Ectodermal cell (in vitro differentiated cells): ENCODE results near the gene RGS7BP.
"Not testable (repeated sequence)": the region's sequence is repeated elsewhere in the genome, so short reads cannot be mapped to it uniquely, and the experiment has no call there.

Experiments used
- H3K27ac ChIP-seq: 2 replicates; pipeline ENCODE4 v1.7.0; 2013; ENCODE audit warnings: mild to moderate bottlenecking, low read depth, low read length; ENCODE audit not compliant: insufficient read depth, poor library complexity, severe bottlenecking
- H3K27me3 ChIP-seq: 2 replicates; pipeline ENCODE4 v1.7.0; 2013; ENCODE audit warnings: mild to moderate bottlenecking, low read length; ENCODE audit not compliant: insufficient read depth, control insufficient read depth, poor library complexity, severe bottlenecking
- H3K36me3 ChIP-seq: one replicate; pipeline ENCODE4 v1.7.0; 2013; ENCODE audit warnings: low read length; ENCODE audit not compliant: control insufficient read depth, insufficient read depth
- H3K4me1 ChIP-seq: one replicate; pipeline ENCODE4 v1.7.0; 2013; ENCODE audit warnings: low read length; ENCODE audit not compliant: control insufficient read depth, insufficient read depth
- H3K4me3 ChIP-seq: 2 replicates; pipeline ENCODE4 v1.7.0; 2013; ENCODE audit warnings: low read depth, low read length, control low read depth; ENCODE audit not compliant: insufficient read depth
- H3K9me3 ChIP-seq: 2 replicates; pipeline ENCODE4 v1.7.0; 2013; ENCODE audit warnings: mild to moderate bottlenecking, low read length, moderate library complexity; ENCODE audit not compliant: control insufficient read depth
- WGBS, 2 experiments: methylation state at CpG; one replicate each; pipeline ENCODE4 v1.1.7; 2013; ENCODE audit warnings: missing lambda C conversion rate in 2 of 2; 5-methylcytosine and 5-hydroxymethylcytosine counted together

The RGS7BP gene

DNA sequence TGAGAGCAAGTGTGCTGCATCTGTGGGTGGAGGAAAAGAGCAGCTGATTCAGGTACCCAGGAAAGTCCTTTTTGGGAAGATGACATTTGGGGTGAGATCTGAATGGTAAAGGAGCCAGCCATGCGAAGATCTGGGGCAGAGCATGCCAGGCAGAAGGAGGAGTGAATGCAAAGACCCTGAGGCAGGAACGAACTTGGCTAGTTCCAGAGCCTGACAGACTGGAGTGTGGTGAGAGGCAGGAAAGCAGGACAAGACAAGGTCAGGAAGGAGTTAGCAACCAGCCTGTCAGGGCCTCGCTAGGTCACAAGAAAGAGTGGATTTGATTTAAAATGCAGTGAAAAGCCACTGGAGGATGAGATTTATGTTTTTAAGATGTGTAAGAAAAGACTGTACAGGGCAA is 28.2 kb downstream of the RGS7BP start:
- Histone ChIP-seq H3K4me3 (no peak overlapping the region), H3K4me1 (no peaks in the 10 kb centered on the region), H3K36me3 (no peaks in the 10 kb centered on the region), H3K9me3 (no peaks in the 10 kb centered on the region), H3K27ac (no peak overlapping the region), H3K27me3 (no peaks in the 10 kb centered on the region)
- WGBS, 2 experiments = 92% methylated on average over 3 of the region's 3 CpGs

DNA sequence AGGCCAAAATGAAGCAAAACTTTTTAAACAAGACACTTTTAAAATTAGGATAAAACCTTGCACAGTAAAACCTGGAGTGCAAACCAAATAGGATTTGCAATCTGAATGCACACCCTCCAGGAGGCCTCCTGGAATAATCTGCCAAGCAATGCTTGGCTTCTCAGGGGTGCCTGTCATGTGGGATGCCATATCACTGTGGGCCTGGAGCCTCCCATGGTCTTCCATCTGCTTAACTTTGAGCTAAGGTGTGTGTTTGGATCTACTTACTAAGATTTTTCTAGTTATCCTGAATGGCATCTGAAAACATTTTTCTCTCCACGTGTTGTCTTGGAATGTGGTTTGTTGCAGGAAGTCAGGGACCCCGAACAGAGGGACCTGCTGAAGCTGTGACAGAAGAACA is 52.1 kb downstream of the RGS7BP start:
- Histone ChIP-seq H3K9me3 (no peaks in the 10 kb centered on the region), H3K4me1 (no peaks in the 10 kb centered on the region), H3K27ac (no peak overlapping the region), H3K4me3 (no peak overlapping the region), H3K36me3 (no peaks in the 10 kb centered on the region), H3K27me3 (no peaks in the 10 kb centered on the region)
- WGBS, 2 experiments = 88 to 92% methylated on average over 1 to 2 of the region's 2 CpGs

DNA sequence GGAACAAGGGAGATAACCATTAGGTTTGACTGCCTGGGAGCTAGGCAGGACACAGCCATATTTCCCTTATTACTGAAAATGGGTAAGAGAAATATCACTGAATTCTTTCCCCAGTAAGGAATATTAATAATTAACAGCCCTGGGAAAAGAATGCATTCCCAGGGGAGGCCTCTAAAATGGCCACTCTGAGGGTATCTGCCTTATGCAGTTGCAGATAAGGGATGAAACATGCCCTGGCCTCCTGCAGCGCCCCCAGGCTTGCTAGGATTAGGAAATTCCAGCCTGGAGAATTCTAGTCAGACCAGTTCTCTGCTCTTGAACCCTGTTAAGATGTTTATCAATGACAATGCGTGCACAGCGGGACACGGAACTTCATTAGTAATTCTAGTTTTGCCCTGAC is 52.8 kb downstream of the RGS7BP start:
- not testable (repeated sequence) for H3K4me3 ChIP-seq, H3K4me1 ChIP-seq, H3K27ac ChIP-seq, H3K27me3 ChIP-seq, H3K36me3 ChIP-seq, H3K9me3 ChIP-seq
- 89 to 93% methylated on average over 4 of the region's 4 CpGs for WGBS, 2 experiments

DNA sequence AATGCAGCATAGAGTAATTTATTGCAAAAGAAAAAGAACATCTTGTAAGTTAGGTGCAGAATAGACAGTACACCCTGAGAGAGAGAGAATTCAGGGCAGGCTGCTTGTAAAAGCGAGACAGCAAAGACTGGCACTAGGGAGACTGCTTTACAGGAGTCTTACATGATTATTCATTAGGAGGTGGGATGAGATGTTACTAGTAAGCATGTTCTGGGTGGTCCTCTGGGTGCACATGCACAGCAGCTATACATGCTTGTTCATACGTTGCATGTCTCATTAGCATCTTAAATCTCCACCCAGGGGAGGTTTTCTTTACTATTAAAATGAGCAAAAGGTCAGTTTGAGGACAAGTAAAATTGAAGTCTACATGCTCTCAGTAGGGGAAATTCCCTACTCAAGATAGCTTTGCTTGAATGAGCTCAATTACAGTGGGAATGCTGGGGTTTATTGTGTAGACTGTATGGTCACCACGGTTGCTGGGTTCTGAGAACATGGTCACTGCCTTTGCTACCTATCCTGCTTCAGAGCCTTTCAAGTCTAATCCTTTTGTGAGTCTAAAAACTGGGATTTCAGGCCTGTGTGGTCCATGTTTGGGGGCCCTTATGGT is 60.6 kb downstream of the RGS7BP start:
- H3K27me3 ChIP-seq = no peaks in the 10 kb centered on the region
- H3K36me3 ChIP-seq = no peaks in the 10 kb centered on the region
- H3K27ac ChIP-seq = no peak overlapping the region
- 68 to 74% methylated on average over 3 of the region's 3 CpGs for WGBS, 2 experiments
- no peaks in the 10 kb centered on the region for H3K9me3 ChIP-seq
- no peaks in the 10 kb centered on the region for H3K4me1 ChIP-seq
- no peak overlapping the region for H3K4me3 ChIP-seq

DNA sequence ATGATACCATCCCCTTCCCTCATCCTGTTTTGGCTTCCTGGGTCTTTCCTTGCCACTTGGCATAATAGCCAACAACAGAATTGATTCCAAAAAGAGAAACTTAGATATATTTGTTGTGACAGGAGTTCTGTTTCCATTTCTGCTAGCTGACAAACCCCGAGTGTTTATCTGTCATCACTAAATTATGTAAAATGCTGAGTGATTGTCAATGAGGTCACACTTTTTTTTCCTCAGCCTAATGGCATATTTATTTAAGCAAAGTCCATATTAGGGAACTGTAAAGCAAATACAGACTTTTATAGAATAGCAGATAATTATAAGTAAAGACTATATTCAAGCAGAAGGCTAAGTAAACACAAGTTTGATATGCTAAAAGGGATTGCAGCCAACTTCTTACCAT is 64.0 kb downstream of the RGS7BP start:
- Histone ChIP-seq H3K36me3 (no peaks in the 10 kb centered on the region), H3K9me3 (no peaks in the 10 kb centered on the region), H3K27ac (no peak overlapping the region), H3K27me3 (no peaks in the 10 kb centered on the region), H3K4me3 (no peak overlapping the region), H3K4me1 (no peaks in the 10 kb centered on the region)
- 75% methylated on average over 1 of the region's 1 CpG; no CpG with 5 or more reads in 1 of the 2 experiments for WGBS, 2 experiments

DNA sequence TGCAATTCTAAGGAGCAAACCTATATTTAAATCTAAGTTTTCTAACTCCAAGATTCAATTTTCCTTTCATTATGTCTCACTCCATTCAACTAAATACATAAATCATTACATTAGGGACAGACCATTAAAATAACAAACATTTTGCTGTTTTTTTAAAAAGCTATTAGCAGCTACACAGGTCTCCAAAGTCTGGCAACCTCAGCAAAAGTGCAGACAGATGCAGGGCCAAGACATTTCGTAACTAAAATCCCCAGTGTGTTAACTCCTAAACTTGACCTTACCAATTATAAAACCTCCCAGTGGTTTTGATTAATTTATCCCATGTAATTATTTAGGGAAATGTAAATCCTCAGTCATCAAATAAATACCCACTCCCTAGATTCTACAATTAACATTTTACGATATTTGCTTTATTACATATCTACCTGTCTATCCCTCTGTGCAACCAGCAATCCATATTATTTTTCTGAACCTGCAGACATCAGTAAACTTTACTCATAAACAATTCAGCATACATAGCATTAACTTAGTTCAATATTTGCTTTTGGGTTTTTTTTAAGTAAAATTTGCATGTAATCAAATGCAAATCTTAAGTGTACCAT is 64.7 kb downstream of the RGS7BP start:
- Histone ChIP-seq H3K4me3 (no peak overlapping the region), H3K27me3 (no peaks in the 10 kb centered on the region), H3K9me3 (no peaks in the 10 kb centered on the region), H3K4me1 (no peaks in the 10 kb centered on the region), H3K27ac (no peak overlapping the region), H3K36me3 (no peaks in the 10 kb centered on the region)
- 91 to 93% methylated on average over 2 of the region's 2 CpGs for WGBS, 2 experiments

GRCh38 chr5:64575561-64575960 is 69.7 kb downstream of the RGS7BP start:
- Histone ChIP-seq H3K27me3 (no peaks in the 10 kb centered on the region), H3K27ac (no peak overlapping the region), H3K4me1 (no peaks in the 10 kb centered on the region), H3K9me3 (no peaks in the 10 kb centered on the region), H3K4me3 (no peak overlapping the region), H3K36me3 (no peaks in the 10 kb centered on the region)
- WGBS, 2 experiments = 93 to 94% methylated on average over 5 of the region's 5 CpGs

- Histone ChIP-seq H3K27me3 (no peaks in the 10 kb centered on the region), H3K4me3 (no peak overlapping the region), H3K9me3 (no peaks in the 10 kb centered on the region), H3K36me3 (no peaks in the 10 kb centered on the region), H3K4me1 (no peaks in the 10 kb centered on the region), H3K27ac (no peak overlapping the region)
- WGBS, 2 experiments = 92 to 96% methylated on average over 2 of the region's 2 CpGs
Observed at GRCh38 chr5:64576250-64576649, 70.4 kb downstream of the RGS7BP start.

- 93% methylated on average over 3 to 4 of the region's 4 CpGs for WGBS, 2 experiments
- no peaks in the 10 kb centered on the region for H3K4me1 ChIP-seq
- H3K9me3 ChIP-seq = no peaks in the 10 kb centered on the region
- H3K4me3 ChIP-seq = no peak overlapping the region
- H3K27me3 ChIP-seq = no peaks in the 10 kb centered on the region
- no peaks in the 10 kb centered on the region for H3K36me3 ChIP-seq
- no peak overlapping the region for H3K27ac ChIP-seq
Observed at GRCh38 chr5:64585646-64586045, 79.8 kb downstream of the RGS7BP start.

GRCh38 chr5:64587370-64587769 is 81.6 kb downstream of the RGS7BP start:
- no peaks in the 10 kb centered on the region for H3K36me3 ChIP-seq
- H3K27ac ChIP-seq = no peak overlapping the region
- H3K27me3 ChIP-seq = no peaks in the 10 kb centered on the region
- no peaks in the 10 kb centered on the region for H3K4me1 ChIP-seq
- H3K9me3 ChIP-seq = no peaks in the 10 kb centered on the region
- H3K4me3 ChIP-seq = no peak overlapping the region
